Nucleus accumbens (tissue), 56 donors: ENCODE results near the gene DENND6B.

ENCODE experiments used
- DNase-seq, 56 donors: peaks; one replicate each; lab custom pipeline; 2025; lab: John Stamatoyannopoulos, UW

Gene DENND6B

GRCh38 chr22:50261615-50262459 lies 65.0 kb downstream of the DENND6B start, which contains the start of gene MAPK12:
Gene MAPK12, minus strand, starts transcription at chr22:50261683. Its CDS starts 174 bp downstream, at chr22:50261509.
- DNase-seq: peak in 1 of 56 donors; percentile 58

GRCh38 chr22:50260801-50261614 lies 65.8 kb downstream of the DENND6B start:
- DNase-seq: peak in 30 of 56 donors; percentile 15 to 75 (median 46)

- peak in 1 of 56 donors; percentile 8 for DNase-seq
Observed at GRCh38 chr22:50260434-50260800, 66.4 kb downstream of the DENND6B start.

- peak in 1 of 56 donors; percentile 44 for DNase-seq
Observed at GRCh38 chr22:50259302-50259701, 67.5 kb downstream of the DENND6B start.
